ENCODE results near the gene TMTC1. TPM values are rescaled to one million over a fixed set of nuclear protein-coding genes. Genes with fewer than 3 reads are reported as not detected.

The TMTC1 gene
- total RNA-seq, 1 experiment from 2014 or later, result 6.1 TPM

DNA sequence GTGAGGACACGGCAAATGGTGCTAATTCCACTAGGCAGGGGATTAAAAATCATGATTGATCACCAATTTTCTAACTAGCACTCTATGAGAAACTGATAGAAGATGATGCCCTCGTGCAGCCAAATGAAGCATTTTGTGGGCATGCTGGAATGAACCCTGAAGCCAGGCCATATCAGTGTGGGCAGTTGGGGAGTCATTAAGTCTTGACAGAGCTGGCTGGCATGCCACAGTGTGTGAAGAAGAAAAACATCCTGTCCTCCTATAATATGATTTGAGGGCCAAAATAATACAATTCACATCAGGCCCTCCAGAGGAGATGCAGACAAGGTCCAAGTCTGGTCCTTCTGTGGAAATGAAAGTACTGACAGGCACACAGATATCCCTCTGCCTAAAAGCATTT is 107.1 kb downstream of the TMTC1 start:
- POLR2A ChIA-PET (ENCODE audit: low non-redundant PET), result no interaction called here
- Histone ChIP-seq H3K4me1 (ENCODE audit: insufficient read depth, low read length, poor library complexity, severe bottlenecking) (no peaks in the 10 kb centered on the region), H3K27me3 (replicated peaks; ENCODE audit: insufficient read depth, low read depth, low read length, poor library complexity) (peaks cover 34% of the 10 kb centered on the region), H3K27ac (ENCODE audit: low read depth, low read length, poor library complexity, severe bottlenecking) (no peak overlapping the region), H3K36me3 (ENCODE audit: insufficient read depth, low read length, poor library complexity, severe bottlenecking) (no peaks in the 10 kb centered on the region), H3K9me3 (ENCODE audit: low read depth, low read length, poor library complexity, severe bottlenecking) (no peaks in the 10 kb centered on the region), H3K4me3 (ENCODE audit: low read depth, low read length, poor library complexity, severe bottlenecking) (no peak overlapping the region)
- TF ChIP-seq, protein P1, sequence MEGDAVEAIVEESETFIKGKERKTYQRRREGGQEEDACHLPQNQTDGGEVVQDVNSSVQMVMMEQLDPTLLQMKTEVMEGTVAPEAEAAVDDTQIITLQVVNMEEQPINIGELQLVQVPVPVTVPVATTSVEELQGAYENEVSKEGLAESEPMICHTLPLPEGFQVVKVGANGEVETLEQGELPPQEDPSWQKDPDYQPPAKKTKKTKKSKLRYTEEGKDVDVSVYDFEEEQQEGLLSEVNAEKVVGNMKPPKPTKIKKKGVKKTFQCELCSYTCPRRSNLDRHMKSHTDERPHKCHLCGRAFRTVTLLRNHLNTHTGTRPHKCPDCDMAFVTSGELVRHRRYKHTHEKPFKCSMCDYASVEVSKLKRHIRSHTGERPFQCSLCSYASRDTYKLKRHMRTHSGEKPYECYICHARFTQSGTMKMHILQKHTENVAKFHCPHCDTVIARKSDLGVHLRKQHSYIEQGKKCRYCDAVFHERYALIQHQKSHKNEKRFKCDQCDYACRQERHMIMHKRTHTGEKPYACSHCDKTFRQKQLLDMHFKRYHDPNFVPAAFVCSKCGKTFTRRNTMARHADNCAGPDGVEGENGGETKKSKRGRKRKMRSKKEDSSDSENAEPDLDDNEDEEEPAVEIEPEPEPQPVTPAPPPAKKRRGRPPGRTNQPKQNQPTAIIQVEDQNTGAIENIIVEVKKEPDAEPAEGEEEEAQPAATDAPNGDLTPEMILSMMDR (conservative IDR thresholded peaks at IDR 0.05; ENCODE audit: low read depth, low read length), result no peak
- TF ChIP-seq EZH2 (IDR thresholded peaks at IDR 0.05; ENCODE audit: borderline replicate concordance, low read depth, low read length, poor library complexity, severe bottlenecking), result no peak
- CTCF ChIA-PET, result no interaction called here
- DNase-seq (ENCODE audit: low spot score), result no peak
- no TSS peak for BruUV-seq (replicated peaks)
- intact Hi-C loops (cut with micrococcal nuclease; ENCODE audit: unreplicated experiment), result no loop called here

DNA sequence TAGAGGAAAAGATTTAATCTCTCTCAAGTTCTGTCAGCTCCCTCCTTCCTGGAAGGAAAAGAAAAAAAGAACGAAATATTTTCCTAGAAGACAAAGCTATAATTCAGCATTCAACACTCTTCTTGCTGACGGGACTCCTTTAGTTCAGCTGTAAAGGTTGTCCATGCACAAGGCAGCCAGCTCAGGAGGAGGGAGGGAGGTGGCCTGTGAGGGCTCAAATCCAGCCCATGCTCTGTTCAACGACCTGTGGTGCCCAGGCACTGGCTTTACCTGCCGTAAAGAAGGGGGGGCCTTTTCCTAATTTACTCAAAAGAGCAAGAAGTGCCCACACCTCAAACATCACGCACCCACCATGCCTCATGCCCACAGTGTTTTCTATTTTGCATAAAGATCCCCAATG is 109.3 kb downstream of the TMTC1 start:
- TF ChIP-seq EZH2 (IDR thresholded peaks at IDR 0.05; ENCODE audit: borderline replicate concordance, low read depth, low read length, poor library complexity, severe bottlenecking), result no peak
- TF ChIP-seq, protein P1 (conservative IDR thresholded peaks at IDR 0.05; ENCODE audit: low read depth, low read length), result no peak
- H3K4me1 ChIP-seq (ENCODE audit: insufficient read depth, low read length, poor library complexity, severe bottlenecking), result no peaks in the 10 kb centered on the region
- DNase-seq (ENCODE audit: low spot score), result no peak
- BruUV-seq (replicated peaks), result no TSS peak
- H3K36me3 ChIP-seq (ENCODE audit: insufficient read depth, low read length, poor library complexity, severe bottlenecking), result no peaks in the 10 kb centered on the region
- ChIA-PET POLR2A (ENCODE audit: low non-redundant PET) (no interaction called here), CTCF (no interaction called here)
- intact Hi-C loops (cut with micrococcal nuclease; ENCODE audit: unreplicated experiment), result no loop called here
- H3K9me3 ChIP-seq (ENCODE audit: low read depth, low read length, poor library complexity, severe bottlenecking), result no peaks in the 10 kb centered on the region
- no peak overlapping the region for H3K27ac ChIP-seq (ENCODE audit: low read depth, low read length, poor library complexity, severe bottlenecking)
- H3K4me3 ChIP-seq (ENCODE audit: low read depth, low read length, poor library complexity, severe bottlenecking), result no peak overlapping the region
- H3K27me3 ChIP-seq (replicated peaks; ENCODE audit: insufficient read depth, low read depth, low read length, poor library complexity), result peaks cover 23% of the 10 kb centered on the region

DNA sequence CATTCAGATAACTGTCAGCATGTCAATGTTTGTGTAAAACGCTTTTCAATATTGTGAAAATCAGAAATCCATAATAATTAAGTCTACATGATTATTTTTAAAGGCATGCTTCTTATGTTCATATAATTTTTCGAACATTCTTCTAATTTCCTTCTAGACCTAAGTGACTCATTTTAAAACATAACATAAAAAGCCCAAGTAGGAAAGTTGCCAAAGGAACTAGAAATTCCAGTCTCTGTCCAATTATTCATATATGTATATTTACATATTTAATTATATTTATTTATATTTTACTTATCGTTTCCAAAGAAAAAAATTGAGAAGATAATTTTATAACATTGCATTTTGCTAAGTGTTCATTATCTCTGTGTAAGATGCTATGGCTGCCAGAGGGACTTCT is 110.4 kb downstream of the TMTC1 start:
- CTCF ChIA-PET, result no interaction called here
- POLR2A ChIA-PET (ENCODE audit: low non-redundant PET), result no interaction called here
- Histone ChIP-seq H3K36me3 (ENCODE audit: insufficient read depth, low read length, poor library complexity, severe bottlenecking) (no peaks in the 10 kb centered on the region), H3K4me3 (ENCODE audit: low read depth, low read length, poor library complexity, severe bottlenecking) (no peak overlapping the region), H3K9me3 (ENCODE audit: low read depth, low read length, poor library complexity, severe bottlenecking) (no peaks in the 10 kb centered on the region), H3K4me1 (ENCODE audit: insufficient read depth, low read length, poor library complexity, severe bottlenecking) (no peaks in the 10 kb centered on the region), H3K27me3 (replicated peaks; ENCODE audit: insufficient read depth, low read depth, low read length, poor library complexity) (peaks cover 16% of the 10 kb centered on the region), H3K27ac (ENCODE audit: low read depth, low read length, poor library complexity, severe bottlenecking) (no peak overlapping the region)
- intact Hi-C loops (cut with micrococcal nuclease; ENCODE audit: unreplicated experiment), result no loop called here
- no peak for TF ChIP-seq EZH2 (IDR thresholded peaks at IDR 0.05; ENCODE audit: borderline replicate concordance, low read depth, low read length, poor library complexity, severe bottlenecking)
- no TSS peak for BruUV-seq (replicated peaks)
- DNase-seq (ENCODE audit: low spot score), result no peak

DNA sequence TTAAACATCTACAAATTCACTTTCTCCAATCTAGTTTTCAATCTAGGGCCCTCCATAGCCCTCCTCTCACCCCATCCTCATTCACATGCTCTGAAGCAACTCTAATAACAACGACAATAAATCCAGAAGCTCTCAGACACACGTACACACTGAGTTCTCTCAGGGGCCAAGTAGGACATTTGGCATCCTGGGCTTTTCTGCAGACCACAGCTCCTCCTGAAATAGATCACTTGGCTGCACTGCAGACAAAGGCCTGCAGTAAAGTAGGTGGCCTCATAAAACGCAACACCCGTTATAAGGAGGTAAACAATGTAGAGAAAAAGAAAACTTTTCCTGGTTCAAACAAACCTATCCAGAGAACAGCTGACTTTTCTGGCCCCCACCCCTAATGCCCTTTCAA is 111.2 kb downstream of the TMTC1 start:
- CTCF ChIA-PET, result no interaction called here

More for the DNA sequence above, 111.2 kb downstream of the TMTC1 start:
- no peak for DNase-seq (ENCODE audit: low spot score)
- no peaks in the 10 kb centered on the region for H3K36me3 ChIP-seq (ENCODE audit: insufficient read depth, low read length, poor library complexity, severe bottlenecking)
- intact Hi-C loops (cut with micrococcal nuclease; ENCODE audit: unreplicated experiment), result no loop called here
- H3K27ac ChIP-seq (ENCODE audit: low read depth, low read length, poor library complexity, severe bottlenecking), result no peak overlapping the region
- POLR2A ChIA-PET (ENCODE audit: low non-redundant PET), result no interaction called here
- TF ChIP-seq, protein P1 (conservative IDR thresholded peaks at IDR 0.05; ENCODE audit: low read depth, low read length), result no peak
- peaks cover 13% of the 10 kb centered on the region for H3K27me3 ChIP-seq (replicated peaks; ENCODE audit: insufficient read depth, low read depth, low read length, poor library complexity)
- BruUV-seq (replicated peaks), result no TSS peak
- no peak overlapping the region for H3K4me3 ChIP-seq (ENCODE audit: low read depth, low read length, poor library complexity, severe bottlenecking)
- no peaks in the 10 kb centered on the region for H3K9me3 ChIP-seq (ENCODE audit: low read depth, low read length, poor library complexity, severe bottlenecking)
- H3K4me1 ChIP-seq (ENCODE audit: insufficient read depth, low read length, poor library complexity, severe bottlenecking), result no peaks in the 10 kb centered on the region
